Right lobe of liver (tissue), 6 donors: ENCODE measurements around the gene ZNF766. TPM values are rescaled to one million over a fixed set of nuclear protein-coding genes. Genes with fewer than 3 reads are reported as not detected.
"Not testable (repeated sequence)": the region's sequence is repeated elsewhere in the genome, so short reads cannot be mapped to it uniquely, and the experiment has no call there.

Source experiments
- ATAC-seq, 4 donors: fragments of 200-7000 bp; cut with Tn5 transposase; one replicate each; pipeline ENCODE4 v1.9.1; 2020; ENCODE audit warnings: mild to moderate bottlenecking in 4 of 4, moderate library complexity in 4 of 4
- DNase-seq, 3 donors: peaks; one replicate each; pipeline ENCODE4 v3.0.0-alpha.2; 2020
- H3K27ac ChIP-seq, 3 donors: fragments of 200-600 bp; one replicate each; pipeline ENCODE4 v1.8.0; 2022
- H3K27me3 ChIP-seq, 2 donors: fragments of 200-600 bp; one replicate each; pipeline ENCODE4 v1.8.0; 2022
- H3K36me3 ChIP-seq, 4 donors: fragments of 200-600 bp; sonication (generic) in 1 of 4; one replicate each; pipeline versions ENCODE4 v1.5.1 to v1.8.0; 2017 to 2022; ENCODE audit warnings: control low read depth in 1 of 4
- H3K4me1 ChIP-seq, 4 donors: fragments of 200-600 bp; sonication (generic) in 1 of 4; one replicate each; pipeline versions ENCODE4 v1.5.1 to v1.8.0; 2017 to 2022; ENCODE audit warnings: control low read depth in 1 of 4
- H3K4me3 ChIP-seq, 3 donors: fragments of 200-600 bp; one replicate each; pipeline ENCODE4 v1.8.0; 2022
- H3K9me3 ChIP-seq, 4 donors: fragments of 200-600 bp; sonication (generic) in 1 of 4; one replicate each; pipeline versions ENCODE4 v1.5.1 to v1.8.0; 2017 to 2022; ENCODE audit warnings: control low read depth in 1 of 4
- POLR2A ChIP-seq: fragments of 450-650 bp; IDR thresholded peaks from one replicate; pipeline ENCODE4 v1.6.1; 2017; ENCODE audit warnings: antibody characterized with exemption, mild to moderate bottlenecking
- WGBS: methylation state at CpG from one replicate; pipeline ENCODE4 v1.1.6; 2018; ENCODE audit warnings: low coverage, low lambda C conversion rate; ENCODE audit not compliant: insufficient coverage; ENCODE audit errors: missing lambda C conversion rate; 5-methylcytosine and 5-hydroxymethylcytosine counted together
- intact Hi-C, 2 donors: fragments of 100-400 bp; cut with DNase I; formaldehyde crosslinking; loops; one replicate each; pipeline versions ENCODE4 v1.11.2 to v1.14.1; 2022
- total RNA-seq, 6 experiments: library from RNA; depleted of rRNA in 2 of 6; stranded (reverse); fragments of >200 nt in 2 of 6; fragmentation: NEBNext Ultra II Directional in 3 of 6; extraction: Animal tissue kit (Norgen Biotek cat#: 25700) in 3 of 6; gene quantifications; one replicate each; pipeline versions ENCODE4 v1.1.0 to v1.2.4, GENCODE V29; 2016 to 2023
- TF ChIP-seq, protein P1 (sequence below), 4 donors: fragments of 200-600 bp in 3 of 4; fragments of 450-650 bp in 1 of 4; IDR thresholded peaks; one replicate each; pipeline versions ENCODE4 v1.5.1 to v1.8.0; 2016 to 2022; ENCODE audit warnings: antibody characterized with exemption in 4 of 4, mild to moderate bottlenecking in 2 of 4
- donor health status: DM: no; HTN: yes; CAD: no.
- donor health status: DM: no; HTN: no; CAD: no.
- donor health status: DM: no; HTN: no; CAD: no.
- donor health status: DM: no; HTN: yes; CAD: no.
- donor health status: DM: no; HTN: yes; CAD: no.

The ZNF766 gene
- total RNA-seq, 6 experiments from 2014 or later = 2.3 to 6.0 (median 4.9) TPM

DNA sequence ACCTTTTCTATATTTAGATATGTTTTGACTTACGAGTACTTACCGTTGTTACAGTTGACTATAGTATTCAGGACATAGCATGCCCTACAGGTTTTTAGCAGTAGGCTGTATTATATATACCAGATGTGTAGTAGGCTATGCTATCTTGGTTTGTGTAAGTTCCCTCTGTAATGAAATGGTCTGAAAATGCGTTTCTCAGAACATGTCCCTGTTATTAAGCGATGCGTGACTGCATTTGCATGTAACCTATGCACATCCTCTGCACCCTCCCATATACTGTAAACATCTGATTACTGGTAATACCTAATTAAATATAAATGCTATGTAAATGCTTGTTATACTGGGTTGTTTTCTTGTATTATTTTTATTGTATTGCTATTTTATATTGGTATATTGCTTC, 6.6 kb downstream of the ZNF766 start:
- no peaks in the 10 kb centered on the region for H3K36me3 ChIP-seq

DNA sequence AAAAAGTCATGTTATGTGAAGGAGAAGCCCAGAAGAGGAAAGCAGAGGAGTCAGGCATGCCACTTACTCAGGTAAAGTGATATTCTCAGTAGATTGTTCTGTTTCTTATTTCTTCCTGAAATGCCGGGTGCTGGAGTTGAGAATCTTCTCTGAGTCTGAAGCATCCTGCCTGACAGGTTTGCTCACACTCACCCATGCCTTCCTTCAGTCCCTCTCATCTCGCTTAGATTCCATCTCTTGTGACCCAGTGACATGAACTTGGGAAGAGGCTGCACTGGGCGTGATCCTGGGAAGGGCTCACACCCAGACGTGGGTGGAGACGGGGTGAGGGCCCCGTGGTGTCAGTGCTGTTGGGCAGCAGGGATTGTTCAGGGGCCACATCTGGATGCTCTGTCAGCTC, 8.1 kb downstream of the ZNF766 start:
- TF ChIP-seq, protein P1, sequence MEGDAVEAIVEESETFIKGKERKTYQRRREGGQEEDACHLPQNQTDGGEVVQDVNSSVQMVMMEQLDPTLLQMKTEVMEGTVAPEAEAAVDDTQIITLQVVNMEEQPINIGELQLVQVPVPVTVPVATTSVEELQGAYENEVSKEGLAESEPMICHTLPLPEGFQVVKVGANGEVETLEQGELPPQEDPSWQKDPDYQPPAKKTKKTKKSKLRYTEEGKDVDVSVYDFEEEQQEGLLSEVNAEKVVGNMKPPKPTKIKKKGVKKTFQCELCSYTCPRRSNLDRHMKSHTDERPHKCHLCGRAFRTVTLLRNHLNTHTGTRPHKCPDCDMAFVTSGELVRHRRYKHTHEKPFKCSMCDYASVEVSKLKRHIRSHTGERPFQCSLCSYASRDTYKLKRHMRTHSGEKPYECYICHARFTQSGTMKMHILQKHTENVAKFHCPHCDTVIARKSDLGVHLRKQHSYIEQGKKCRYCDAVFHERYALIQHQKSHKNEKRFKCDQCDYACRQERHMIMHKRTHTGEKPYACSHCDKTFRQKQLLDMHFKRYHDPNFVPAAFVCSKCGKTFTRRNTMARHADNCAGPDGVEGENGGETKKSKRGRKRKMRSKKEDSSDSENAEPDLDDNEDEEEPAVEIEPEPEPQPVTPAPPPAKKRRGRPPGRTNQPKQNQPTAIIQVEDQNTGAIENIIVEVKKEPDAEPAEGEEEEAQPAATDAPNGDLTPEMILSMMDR (IDR thresholded peaks at IDR 0.05) = no peak
- ATAC-seq = no peak
- Histone ChIP-seq H3K4me1 (no peaks in the 10 kb centered on the region), H3K9me3 (peaks cover 0 to 8% (median 1%) of the 10 kb centered on the region in 4 donors), H3K4me3 (no peak overlapping the region), H3K36me3 (no peaks in the 10 kb centered on the region), H3K27me3 (no peaks in the 10 kb centered on the region), H3K27ac (no peak overlapping the region)
- 93% methylated on average over 2 of the region's 6 CpGs for WGBS
- intact Hi-C loops = no loop called here
- DNase-seq = no peak

More for the DNA sequence above, 6.6 kb downstream of the ZNF766 start:
- peaks cover 0 to 2% (median 0%) of the 10 kb centered on the region in 4 donors for H3K4me1 ChIP-seq
- 72% methylated on average over 5 of the region's 5 CpGs for WGBS
- DNase-seq (no peak), ATAC-seq (no peak)
- H3K4me3 ChIP-seq = no peak overlapping the region
- intact Hi-C loops = no loop called here
- no peak for TF ChIP-seq POLR2A
- TF ChIP-seq, protein P1 (IDR thresholded peaks at IDR 0.05) = no peak
- H3K27ac ChIP-seq = no peak overlapping the region
- peaks cover 0 to 8% (median 1%) of the 10 kb centered on the region in 4 donors for H3K9me3 ChIP-seq
- H3K27me3 ChIP-seq = no peaks in the 10 kb centered on the region

DNA sequence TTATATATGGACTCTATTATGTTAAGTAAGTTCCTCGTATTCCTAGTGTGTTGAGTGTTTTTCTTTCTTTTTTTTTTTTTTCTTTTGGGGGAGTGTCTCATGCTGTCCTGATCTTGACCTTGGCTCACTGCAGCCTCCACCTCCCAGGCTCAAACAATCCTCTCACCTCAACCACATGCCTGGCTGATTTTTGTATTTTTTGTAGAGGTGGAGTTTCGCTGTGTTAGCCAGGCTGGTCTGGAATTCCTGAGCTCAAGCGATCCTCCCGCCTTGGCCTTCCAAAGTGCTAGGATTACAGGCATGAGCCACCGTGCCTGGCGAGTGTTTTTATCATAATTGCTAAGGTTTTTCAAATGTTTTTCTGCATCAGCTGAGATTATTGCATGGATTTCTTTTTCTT, 16.9 kb downstream of the ZNF766 start:
- DNase-seq = no peak
- WGBS = 98% methylated on average over 6 of the region's 6 CpGs
- H3K27ac ChIP-seq = no peak overlapping the region
- intact Hi-C loops = no loop called here
- TF ChIP-seq, protein P1 (IDR thresholded peaks at IDR 0.05) = no peak
- TF ChIP-seq POLR2A = no peak
- H3K36me3 ChIP-seq = peaks cover 0 to 51% (median 34%) of the 10 kb centered on the region in 4 donors
- peaks cover 0 to 14% (median 3%) of the 10 kb centered on the region in 4 donors for H3K9me3 ChIP-seq
- H3K27me3 ChIP-seq = no peaks in the 10 kb centered on the region
- ATAC-seq = no peak
- H3K4me3 ChIP-seq = no peak overlapping the region
- no peaks in the 10 kb centered on the region for H3K4me1 ChIP-seq

DNA sequence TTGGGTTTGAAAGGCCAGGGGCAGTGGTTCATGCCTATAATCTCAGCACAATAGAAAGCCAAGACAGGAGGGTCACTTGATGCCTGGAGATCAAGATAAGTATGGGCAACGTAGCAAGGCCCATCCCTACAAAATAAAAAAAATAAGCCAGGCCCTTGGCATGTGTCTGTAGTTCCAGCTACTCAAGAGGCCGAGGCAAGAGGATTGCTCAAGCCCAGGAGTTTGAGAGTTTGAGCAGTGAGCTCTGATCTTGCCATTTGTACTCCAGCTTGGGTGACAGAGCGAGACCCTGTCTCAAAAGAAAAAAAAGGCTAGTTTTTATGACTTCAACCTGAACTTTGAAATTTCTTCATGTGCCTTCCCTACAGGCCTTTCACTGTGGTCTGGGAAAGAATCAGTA, 22.4 kb downstream of the ZNF766 start:
- intact Hi-C loops = no loop called here
- no peak overlapping the region for H3K4me3 ChIP-seq
- peaks cover 0 to 6% (median 2%) of the 10 kb centered on the region in 4 donors for H3K4me1 ChIP-seq
- WGBS = 93% methylated on average over 3 of the region's 3 CpGs
- peaks cover 0 to 19% (median 10%) of the 10 kb centered on the region in 4 donors for H3K36me3 ChIP-seq
- ATAC-seq (no peak), DNase-seq (no peak)
- no peaks in the 10 kb centered on the region for H3K27me3 ChIP-seq
- peaks cover 0 to 15% (median 6%) of the 10 kb centered on the region in 4 donors for H3K9me3 ChIP-seq
- TF ChIP-seq, protein P1 (IDR thresholded peaks at IDR 0.05) = no peak
- no peak for TF ChIP-seq POLR2A
- no peak overlapping the region for H3K27ac ChIP-seq

DNA sequence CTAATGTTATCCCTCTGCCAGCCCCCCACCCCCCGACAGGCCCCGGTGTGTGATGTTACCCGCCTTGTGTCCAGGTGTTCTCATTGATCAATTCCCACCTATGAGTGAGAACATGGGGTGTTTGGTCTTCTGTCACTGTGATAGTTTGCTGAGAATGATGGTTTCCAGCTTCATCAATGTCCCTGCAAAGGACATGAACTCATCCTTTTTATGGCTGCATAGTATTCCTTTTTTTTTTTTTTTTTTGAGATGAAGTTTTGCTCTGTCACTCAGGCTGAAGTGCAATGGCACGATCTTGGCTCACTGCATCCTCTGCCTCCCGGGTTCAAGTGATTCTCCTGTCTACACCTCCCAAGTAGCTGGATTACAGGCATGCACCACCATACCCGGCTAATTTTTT, 23.6 kb downstream of the ZNF766 start:
- H3K27ac ChIP-seq, ATAC-seq, H3K4me3 ChIP-seq, DNase-seq, H3K27me3 ChIP-seq, H3K4me1 ChIP-seq, intact Hi-C loops: not testable (repeated sequence)
- WGBS = 93% methylated on average over 5 of the region's 6 CpGs
- peaks cover 0 to 11% (median 5%) of the 10 kb centered on the region in 4 donors for H3K9me3 ChIP-seq
- peaks cover 0 to 19% (median 9%) of the 10 kb centered on the region in 4 donors for H3K36me3 ChIP-seq
